ENCODE measurements around the gene TOMM7.

DNA sequence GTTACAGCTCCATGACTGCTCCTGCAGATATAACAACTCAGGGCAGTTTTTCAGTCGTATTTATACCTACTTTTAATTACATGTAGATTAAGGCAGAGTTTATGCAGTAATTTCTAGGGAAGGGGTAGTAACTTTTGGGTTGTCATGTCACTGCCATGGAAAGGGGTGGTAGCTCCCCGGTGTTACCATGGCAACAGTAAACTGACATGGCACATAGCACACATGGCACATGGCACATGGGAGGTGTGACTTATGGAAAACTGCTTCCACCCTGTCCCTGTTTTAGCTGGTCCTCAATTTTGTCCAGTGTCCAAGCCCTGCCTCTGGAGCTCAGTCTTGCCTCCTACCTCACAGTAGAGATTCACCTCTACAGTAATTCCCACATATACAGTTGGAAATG is 3.9 kb upstream of the TOMM7 start:
- TF ChIP-seq, protein P1, sequence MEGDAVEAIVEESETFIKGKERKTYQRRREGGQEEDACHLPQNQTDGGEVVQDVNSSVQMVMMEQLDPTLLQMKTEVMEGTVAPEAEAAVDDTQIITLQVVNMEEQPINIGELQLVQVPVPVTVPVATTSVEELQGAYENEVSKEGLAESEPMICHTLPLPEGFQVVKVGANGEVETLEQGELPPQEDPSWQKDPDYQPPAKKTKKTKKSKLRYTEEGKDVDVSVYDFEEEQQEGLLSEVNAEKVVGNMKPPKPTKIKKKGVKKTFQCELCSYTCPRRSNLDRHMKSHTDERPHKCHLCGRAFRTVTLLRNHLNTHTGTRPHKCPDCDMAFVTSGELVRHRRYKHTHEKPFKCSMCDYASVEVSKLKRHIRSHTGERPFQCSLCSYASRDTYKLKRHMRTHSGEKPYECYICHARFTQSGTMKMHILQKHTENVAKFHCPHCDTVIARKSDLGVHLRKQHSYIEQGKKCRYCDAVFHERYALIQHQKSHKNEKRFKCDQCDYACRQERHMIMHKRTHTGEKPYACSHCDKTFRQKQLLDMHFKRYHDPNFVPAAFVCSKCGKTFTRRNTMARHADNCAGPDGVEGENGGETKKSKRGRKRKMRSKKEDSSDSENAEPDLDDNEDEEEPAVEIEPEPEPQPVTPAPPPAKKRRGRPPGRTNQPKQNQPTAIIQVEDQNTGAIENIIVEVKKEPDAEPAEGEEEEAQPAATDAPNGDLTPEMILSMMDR (conservative IDR thresholded peaks at IDR 0.05; ENCODE audit: low read length), result no peak
- no peak for TF ChIP-seq EZH2phosphoT487 (IDR thresholded peaks at IDR 0.05; ENCODE audit: borderline replicate concordance, low read depth, low read length)
